ENCODE results near the gene SQOR. TPM values are rescaled to one million over a fixed set of nuclear protein-coding genes. Genes with fewer than 3 reads are reported as not detected.

Gene SQOR
- total and polyA plus RNA-seq, 2 experiments from 2014 or later, result 0.23 TPM; not detected in 1

DNA sequence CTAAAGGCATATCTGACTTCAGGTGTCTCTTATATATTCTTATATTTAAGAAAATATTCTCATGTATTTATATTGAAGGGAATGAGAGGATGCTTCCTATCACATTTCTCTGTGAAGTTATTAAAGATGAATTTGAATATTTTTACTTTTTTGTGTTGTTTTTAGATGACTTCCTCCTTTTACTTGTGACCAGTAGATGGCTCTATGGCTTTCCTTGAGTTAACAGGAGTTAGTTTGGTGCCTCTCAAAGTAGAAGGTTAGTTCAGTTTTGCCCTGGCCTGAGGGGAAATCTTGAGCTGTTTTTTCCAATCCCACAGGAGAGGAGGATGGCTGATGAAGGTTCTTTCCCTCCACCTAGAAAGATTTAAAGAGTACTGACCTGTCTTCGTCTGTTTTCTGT lies 80.7 kb downstream of the SQOR start:
- H3K4me3 ChIP-seq, result no peak overlapping the region
- no peaks in the 10 kb centered on the region for H3K27me3 ChIP-seq (ENCODE audit: insufficient read depth)
- H3K27me3 Mint-ChIP-seq (ENCODE audit: insufficient read depth, low read depth, poor library complexity), result peaks cover 4% of the 10 kb centered on the region
- H3K36me3 Mint-ChIP-seq (ENCODE audit: low read depth), result peaks cover 4% of the 10 kb centered on the region; the same call in 1 of the 3 replicates
- no peak overlapping the region for H3K4me2 ChIP-seq
- H3F3A ChIP-seq (replicated peaks; ENCODE audit: low read depth), result no peaks in the 10 kb centered on the region
- no peaks in the 10 kb centered on the region for H4K20me1 ChIP-seq (replicated peaks; ENCODE audit: insufficient read depth)
- H3K27ac ChIP-seq (ENCODE audit: low read depth), result no peak overlapping the region
- no peak overlapping the region for H3K4me3 Mint-ChIP-seq
- H3K79me2 ChIP-seq (replicated peaks; ENCODE audit: insufficient read depth), result no peaks in the 10 kb centered on the region
- H3K4me1 ChIP-seq (ENCODE audit: insufficient read depth), result no peaks in the 10 kb centered on the region
- peaks cover 69% of the 10 kb centered on the region for H3K9me3 Mint-ChIP-seq
- H2AFZ ChIP-seq, result no peak overlapping the region
- TF ChIP-seq, protein P1, sequence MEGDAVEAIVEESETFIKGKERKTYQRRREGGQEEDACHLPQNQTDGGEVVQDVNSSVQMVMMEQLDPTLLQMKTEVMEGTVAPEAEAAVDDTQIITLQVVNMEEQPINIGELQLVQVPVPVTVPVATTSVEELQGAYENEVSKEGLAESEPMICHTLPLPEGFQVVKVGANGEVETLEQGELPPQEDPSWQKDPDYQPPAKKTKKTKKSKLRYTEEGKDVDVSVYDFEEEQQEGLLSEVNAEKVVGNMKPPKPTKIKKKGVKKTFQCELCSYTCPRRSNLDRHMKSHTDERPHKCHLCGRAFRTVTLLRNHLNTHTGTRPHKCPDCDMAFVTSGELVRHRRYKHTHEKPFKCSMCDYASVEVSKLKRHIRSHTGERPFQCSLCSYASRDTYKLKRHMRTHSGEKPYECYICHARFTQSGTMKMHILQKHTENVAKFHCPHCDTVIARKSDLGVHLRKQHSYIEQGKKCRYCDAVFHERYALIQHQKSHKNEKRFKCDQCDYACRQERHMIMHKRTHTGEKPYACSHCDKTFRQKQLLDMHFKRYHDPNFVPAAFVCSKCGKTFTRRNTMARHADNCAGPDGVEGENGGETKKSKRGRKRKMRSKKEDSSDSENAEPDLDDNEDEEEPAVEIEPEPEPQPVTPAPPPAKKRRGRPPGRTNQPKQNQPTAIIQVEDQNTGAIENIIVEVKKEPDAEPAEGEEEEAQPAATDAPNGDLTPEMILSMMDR (conservative IDR thresholded peaks at IDR 0.05; ENCODE audit: low read depth in 2 of 2), result peak; percentile 43 to 55; a peak in 3 of 4 replicates
- TF ChIP-seq, protein P2, sequence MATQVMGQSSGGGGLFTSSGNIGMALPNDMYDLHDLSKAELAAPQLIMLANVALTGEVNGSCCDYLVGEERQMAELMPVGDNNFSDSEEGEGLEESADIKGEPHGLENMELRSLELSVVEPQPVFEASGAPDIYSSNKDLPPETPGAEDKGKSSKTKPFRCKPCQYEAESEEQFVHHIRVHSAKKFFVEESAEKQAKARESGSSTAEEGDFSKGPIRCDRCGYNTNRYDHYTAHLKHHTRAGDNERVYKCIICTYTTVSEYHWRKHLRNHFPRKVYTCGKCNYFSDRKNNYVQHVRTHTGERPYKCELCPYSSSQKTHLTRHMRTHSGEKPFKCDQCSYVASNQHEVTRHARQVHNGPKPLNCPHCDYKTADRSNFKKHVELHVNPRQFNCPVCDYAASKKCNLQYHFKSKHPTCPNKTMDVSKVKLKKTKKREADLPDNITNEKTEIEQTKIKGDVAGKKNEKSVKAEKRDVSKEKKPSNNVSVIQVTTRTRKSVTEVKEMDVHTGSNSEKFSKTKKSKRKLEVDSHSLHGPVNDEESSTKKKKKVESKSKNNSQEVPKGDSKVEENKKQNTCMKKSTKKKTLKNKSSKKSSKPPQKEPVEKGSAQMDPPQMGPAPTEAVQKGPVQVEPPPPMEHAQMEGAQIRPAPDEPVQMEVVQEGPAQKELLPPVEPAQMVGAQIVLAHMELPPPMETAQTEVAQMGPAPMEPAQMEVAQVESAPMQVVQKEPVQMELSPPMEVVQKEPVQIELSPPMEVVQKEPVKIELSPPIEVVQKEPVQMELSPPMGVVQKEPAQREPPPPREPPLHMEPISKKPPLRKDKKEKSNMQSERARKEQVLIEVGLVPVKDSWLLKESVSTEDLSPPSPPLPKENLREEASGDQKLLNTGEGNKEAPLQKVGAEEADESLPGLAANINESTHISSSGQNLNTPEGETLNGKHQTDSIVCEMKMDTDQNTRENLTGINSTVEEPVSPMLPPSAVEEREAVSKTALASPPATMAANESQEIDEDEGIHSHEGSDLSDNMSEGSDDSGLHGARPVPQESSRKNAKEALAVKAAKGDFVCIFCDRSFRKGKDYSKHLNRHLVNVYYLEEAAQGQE (IDR thresholded peaks at IDR 0.05; ENCODE audit: unreplicated experiment), result no peak
- no peak for TF ChIP-seq ZNF331 (CRISPR knock-in tag; IDR thresholded peaks at IDR 0.05; ENCODE audit: low read depth)
- TF ChIP-seq, protein P3, sequence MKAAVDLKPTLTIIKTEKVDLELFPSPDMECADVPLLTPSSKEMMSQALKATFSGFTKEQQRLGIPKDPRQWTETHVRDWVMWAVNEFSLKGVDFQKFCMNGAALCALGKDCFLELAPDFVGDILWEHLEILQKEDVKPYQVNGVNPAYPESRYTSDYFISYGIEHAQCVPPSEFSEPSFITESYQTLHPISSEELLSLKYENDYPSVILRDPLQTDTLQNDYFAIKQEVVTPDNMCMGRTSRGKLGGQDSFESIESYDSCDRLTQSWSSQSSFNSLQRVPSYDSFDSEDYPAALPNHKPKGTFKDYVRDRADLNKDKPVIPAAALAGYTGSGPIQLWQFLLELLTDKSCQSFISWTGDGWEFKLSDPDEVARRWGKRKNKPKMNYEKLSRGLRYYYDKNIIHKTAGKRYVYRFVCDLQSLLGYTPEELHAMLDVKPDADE (IDR thresholded peaks at IDR 0.05), result no peak
- no peaks in the 10 kb centered on the region for H3K36me3 ChIP-seq (ENCODE audit: insufficient read depth)
- DNase-seq (ENCODE audit: low spot score) (peak; percentile 33), ATAC-seq (peak; percentile 29; the same call in 1 of the 3 replicates)
- peaks cover 5% of the 10 kb centered on the region; the same call in 1 of the 2 replicates for H3K9me2 ChIP-seq (ENCODE audit: insufficient read depth)
- H3K27ac Mint-ChIP-seq, result no peak overlapping the region
- H3K4me1 Mint-ChIP-seq, result peaks cover 2% of the 10 kb centered on the region; the same call in 1 of the 3 replicates

DNA sequence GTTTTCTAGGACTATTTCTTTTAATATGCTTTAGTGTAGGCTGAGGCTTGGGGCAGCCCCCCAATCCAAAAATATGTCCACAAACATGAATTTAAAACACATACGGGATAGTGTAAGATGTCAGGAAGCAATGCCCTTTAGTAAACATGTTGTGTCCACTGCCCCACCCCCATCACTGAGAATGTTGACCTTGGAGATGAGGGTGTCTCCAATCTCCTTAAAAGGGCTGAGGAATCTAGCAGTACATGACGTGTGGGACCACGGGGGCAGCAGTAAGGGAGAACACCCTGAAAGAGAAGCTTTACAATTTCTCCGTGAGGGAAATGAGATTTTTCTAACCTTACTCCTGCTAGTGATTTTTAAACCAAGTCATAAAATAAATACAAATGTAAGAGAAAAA lies 84.7 kb downstream of the SQOR start:
- DNase-seq (ENCODE audit: low spot score) (peak; percentile 35), ATAC-seq (peak; percentile 36; the same call in 1 of the 3 replicates)
- H3K27me3 Mint-ChIP-seq (ENCODE audit: insufficient read depth, low read depth, poor library complexity), result peaks cover 2% of the 10 kb centered on the region
- peaks cover 16% of the 10 kb centered on the region for H3K9me2 ChIP-seq (ENCODE audit: insufficient read depth)
- no peak overlapping the region for H3K4me3 ChIP-seq
- peaks cover 2% of the 10 kb centered on the region; the same call in 1 of the 3 replicates for H3K4me1 Mint-ChIP-seq
- H4K20me1 ChIP-seq (replicated peaks; ENCODE audit: insufficient read depth), result no peaks in the 10 kb centered on the region
- H3K4me2 ChIP-seq, result no peak overlapping the region
- H3K4me3 Mint-ChIP-seq, result no peak overlapping the region; the same call in 2 of the 3 replicates
- no peak overlapping the region for H3K27ac ChIP-seq (ENCODE audit: low read depth)
- no peak overlapping the region for H3K27ac Mint-ChIP-seq
- peaks cover 7% of the 10 kb centered on the region; the same call in 2 of the 3 replicates for H3K36me3 Mint-ChIP-seq (ENCODE audit: low read depth)
- no peaks in the 10 kb centered on the region for H3K36me3 ChIP-seq (ENCODE audit: insufficient read depth)
- no peaks in the 10 kb centered on the region for H3F3A ChIP-seq (replicated peaks; ENCODE audit: low read depth)
- no peaks in the 10 kb centered on the region for H3K27me3 ChIP-seq (ENCODE audit: insufficient read depth)
- peaks cover 7% of the 10 kb centered on the region; the same call in 1 of the 2 replicates for H3K4me1 ChIP-seq (ENCODE audit: insufficient read depth)
- no peak overlapping the region for H2AFZ ChIP-seq
- no peaks in the 10 kb centered on the region for H3K79me2 ChIP-seq (replicated peaks; ENCODE audit: insufficient read depth)
- peaks cover 81% of the 10 kb centered on the region for H3K9me3 Mint-ChIP-seq
- TF ChIP-seq CREB1 (CRISPR knock-in tag; IDR thresholded peaks at IDR 0.05; ENCODE audit: low read depth), result no peak
- TF ChIP-seq, protein P2 (IDR thresholded peaks at IDR 0.05; ENCODE audit: unreplicated experiment), result no peak

Measured in GM23338 (cell line).